Parathyroid adenoma (tissue), 2 donors: ENCODE results near the gene SNTG2.

Source experiments
- H2AFZ ChIP-seq: fragments of 300-600 bp; sonication (generic); one replicate; pipeline ENCODE4 v1.7.0; 2017; ENCODE audit warnings: antibody characterized with exemption, mild to moderate bottlenecking
- H3K27ac ChIP-seq: fragments of 300-600 bp; sonication (generic); one replicate; pipeline ENCODE4 v1.7.0; 2017
- H3K27me3 ChIP-seq: fragments of 300-600 bp; sonication (generic); one replicate; pipeline ENCODE4 v1.7.0; 2017; ENCODE audit warnings: low read length; ENCODE audit not compliant: control insufficient read depth, insufficient read depth
- H3K36me3 ChIP-seq: fragments of 300-600 bp; sonication (generic); one replicate; pipeline ENCODE4 v1.7.0; 2017; ENCODE audit warnings: low read length; ENCODE audit not compliant: control insufficient read depth, insufficient read depth
- H3K4me1 ChIP-seq: fragments of 300-600 bp; sonication (generic); one replicate; pipeline ENCODE4 v1.7.0; 2017; ENCODE audit warnings: control low read depth
- H3K4me2 ChIP-seq: fragments of 300-600 bp; sonication (generic); one replicate; pipeline ENCODE4 v1.7.0; 2017; ENCODE audit warnings: low read length
- H3K4me3 ChIP-seq: fragments of 300-600 bp; sonication (generic); one replicate; pipeline ENCODE4 v1.7.0; 2017; ENCODE audit warnings: low read depth, low read length
- H3K79me2 ChIP-seq: fragments of 300-600 bp; sonication (generic); one replicate; pipeline ENCODE4 v1.7.0; 2017; ENCODE audit warnings: control low read depth
- H3K9ac ChIP-seq: fragments of 300-600 bp; sonication (generic); one replicate; pipeline ENCODE4 v1.7.0; 2017; ENCODE audit warnings: mild to moderate bottlenecking
- H3K9me3 ChIP-seq: fragments of 300-600 bp; sonication (generic); one replicate; pipeline ENCODE4 v1.7.0; 2017; ENCODE audit warnings: low read length; ENCODE audit not compliant: control insufficient read depth
- TF ChIP-seq, protein P1 (sequence below): fragments of 300-600 bp; sonication (generic); IDR thresholded peaks from one replicate; pipeline ENCODE4 v1.7.0; 2017; ENCODE audit warnings: antibody characterized with exemption, mild to moderate bottlenecking
- donor health status: primary hyperparathyroidism.

Gene SNTG2

DNA sequence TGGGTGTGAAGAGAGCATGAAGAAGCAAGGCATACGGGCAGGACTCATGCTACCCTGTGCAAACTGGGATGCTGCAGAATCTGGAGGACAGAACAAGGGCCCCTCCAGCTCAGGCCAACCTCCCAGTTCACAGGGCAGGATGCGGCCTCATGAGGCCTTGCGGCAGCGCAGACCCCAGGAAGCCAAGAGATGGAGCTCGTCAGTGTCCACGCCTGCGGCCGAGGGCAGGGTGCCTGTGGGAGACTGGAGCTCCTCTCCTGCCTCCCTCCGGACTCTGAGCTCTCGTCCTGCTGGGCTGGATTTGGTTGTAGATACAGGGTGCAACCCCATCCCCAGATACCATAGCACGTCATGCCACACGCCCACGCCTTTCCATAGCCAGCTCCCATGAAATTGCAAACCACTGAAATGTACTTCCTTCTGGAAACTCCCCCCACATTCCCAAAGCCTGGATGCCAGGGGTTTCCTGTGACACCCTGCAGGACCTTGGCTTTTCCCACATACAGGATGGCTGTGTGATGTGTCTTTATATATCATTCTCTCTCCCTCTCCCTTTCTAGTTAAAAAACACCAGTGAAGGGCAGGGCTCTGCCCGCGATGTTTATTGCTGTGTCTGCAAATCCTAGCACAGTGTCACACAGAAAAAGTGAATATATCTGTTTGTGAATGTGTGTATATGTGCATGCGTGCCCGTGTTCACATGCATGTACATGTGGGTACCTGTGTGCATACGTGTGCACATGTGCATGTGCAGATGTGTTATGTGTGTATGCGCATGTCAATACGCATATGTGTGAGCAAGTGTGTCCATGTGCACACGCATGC, 12.3 kb upstream of the SNTG2 start:
- Histone ChIP-seq H2AFZ (no peak overlapping the region), H3K27ac (no peak overlapping the region), H3K4me2 (no peak overlapping the region), H3K27me3 (no peaks in the 10 kb centered on the region), H3K36me3 (no peaks in the 10 kb centered on the region), H3K79me2 (no peaks in the 10 kb centered on the region), H3K4me1 (no peaks in the 10 kb centered on the region), H3K9ac (no peak overlapping the region), H3K9me3 (no peaks in the 10 kb centered on the region), H3K4me3 (no peak overlapping the region)
- TF ChIP-seq, protein P1, sequence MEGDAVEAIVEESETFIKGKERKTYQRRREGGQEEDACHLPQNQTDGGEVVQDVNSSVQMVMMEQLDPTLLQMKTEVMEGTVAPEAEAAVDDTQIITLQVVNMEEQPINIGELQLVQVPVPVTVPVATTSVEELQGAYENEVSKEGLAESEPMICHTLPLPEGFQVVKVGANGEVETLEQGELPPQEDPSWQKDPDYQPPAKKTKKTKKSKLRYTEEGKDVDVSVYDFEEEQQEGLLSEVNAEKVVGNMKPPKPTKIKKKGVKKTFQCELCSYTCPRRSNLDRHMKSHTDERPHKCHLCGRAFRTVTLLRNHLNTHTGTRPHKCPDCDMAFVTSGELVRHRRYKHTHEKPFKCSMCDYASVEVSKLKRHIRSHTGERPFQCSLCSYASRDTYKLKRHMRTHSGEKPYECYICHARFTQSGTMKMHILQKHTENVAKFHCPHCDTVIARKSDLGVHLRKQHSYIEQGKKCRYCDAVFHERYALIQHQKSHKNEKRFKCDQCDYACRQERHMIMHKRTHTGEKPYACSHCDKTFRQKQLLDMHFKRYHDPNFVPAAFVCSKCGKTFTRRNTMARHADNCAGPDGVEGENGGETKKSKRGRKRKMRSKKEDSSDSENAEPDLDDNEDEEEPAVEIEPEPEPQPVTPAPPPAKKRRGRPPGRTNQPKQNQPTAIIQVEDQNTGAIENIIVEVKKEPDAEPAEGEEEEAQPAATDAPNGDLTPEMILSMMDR: no peak

DNA sequence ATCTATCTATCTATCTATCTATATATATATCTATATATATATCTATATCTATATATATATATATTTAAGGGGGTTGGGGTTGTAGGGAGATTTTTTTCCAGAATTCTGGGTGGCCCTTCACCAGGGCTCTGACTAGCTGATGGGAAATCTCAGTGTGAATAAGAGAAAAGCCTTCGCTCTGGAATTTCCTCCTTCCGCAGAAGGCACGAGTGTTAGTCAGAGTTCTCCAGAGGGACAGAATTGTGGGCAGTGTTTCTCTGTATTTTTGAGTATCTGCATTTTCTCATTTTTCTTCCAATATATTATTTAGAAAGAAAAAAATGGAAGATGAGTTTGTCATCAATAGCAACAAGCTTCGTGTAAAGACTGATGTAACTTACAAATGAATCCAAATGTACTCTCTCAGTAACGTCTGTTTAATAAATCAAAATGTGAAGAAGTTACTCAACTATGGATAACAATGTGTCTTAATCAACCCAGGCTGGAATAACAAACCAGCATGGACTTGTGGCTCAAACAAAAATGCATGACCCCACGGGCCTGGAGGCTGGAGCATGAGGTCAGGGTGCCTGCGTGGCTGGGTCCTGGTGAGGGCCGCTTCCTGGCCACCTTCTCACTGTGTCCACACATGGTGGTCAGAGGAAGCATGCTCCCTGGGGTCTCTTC, 10.6 kb upstream of the SNTG2 start:
- no peak overlapping the region for H3K27ac ChIP-seq

DNA sequence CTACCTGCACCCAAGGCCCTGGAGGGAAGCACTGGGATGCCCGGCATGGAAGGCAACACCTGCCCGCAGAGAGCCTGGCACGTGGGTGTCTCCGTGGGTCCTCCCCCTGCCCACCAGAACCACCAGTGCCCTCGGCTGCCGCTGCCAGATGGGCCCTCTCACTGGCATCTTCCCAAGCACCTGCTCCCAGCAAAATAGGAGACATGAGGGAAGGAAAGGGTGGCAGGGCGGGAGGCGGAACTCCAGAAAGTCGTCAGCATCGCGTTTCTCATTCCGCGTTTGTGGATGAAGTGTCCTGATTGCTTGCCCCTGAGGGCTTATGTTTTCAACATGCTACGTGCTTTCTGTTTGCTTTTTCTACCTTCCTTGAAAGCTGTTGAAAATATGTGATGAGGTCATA, 8.8 kb upstream of the SNTG2 start:
- Histone ChIP-seq H2AFZ (no peak overlapping the region), H3K27me3 (no peaks in the 10 kb centered on the region), H3K79me2 (no peaks in the 10 kb centered on the region), H3K36me3 (no peaks in the 10 kb centered on the region), H3K4me3 (no peak overlapping the region), H3K4me1 (no peaks in the 10 kb centered on the region), H3K9ac (no peak overlapping the region), H3K9me3 (no peaks in the 10 kb centered on the region), H3K27ac (no peak overlapping the region), H3K4me2 (no peak overlapping the region)
- TF ChIP-seq, protein P1: no peak

More for the DNA sequence above, 10.6 kb upstream of the SNTG2 start:
- H3K4me3 ChIP-seq: no peak overlapping the region
- no peaks in the 10 kb centered on the region for H3K36me3 ChIP-seq
- no peaks in the 10 kb centered on the region for H3K27me3 ChIP-seq
- H3K4me1 ChIP-seq: no peaks in the 10 kb centered on the region
- TF ChIP-seq, protein P1: no peak
- H3K9ac ChIP-seq: no peak overlapping the region
- H3K9me3 ChIP-seq: no peaks in the 10 kb centered on the region
- H3K79me2 ChIP-seq: no peaks in the 10 kb centered on the region
- no peak overlapping the region for H3K4me2 ChIP-seq
- H2AFZ ChIP-seq: no peak overlapping the region

DNA sequence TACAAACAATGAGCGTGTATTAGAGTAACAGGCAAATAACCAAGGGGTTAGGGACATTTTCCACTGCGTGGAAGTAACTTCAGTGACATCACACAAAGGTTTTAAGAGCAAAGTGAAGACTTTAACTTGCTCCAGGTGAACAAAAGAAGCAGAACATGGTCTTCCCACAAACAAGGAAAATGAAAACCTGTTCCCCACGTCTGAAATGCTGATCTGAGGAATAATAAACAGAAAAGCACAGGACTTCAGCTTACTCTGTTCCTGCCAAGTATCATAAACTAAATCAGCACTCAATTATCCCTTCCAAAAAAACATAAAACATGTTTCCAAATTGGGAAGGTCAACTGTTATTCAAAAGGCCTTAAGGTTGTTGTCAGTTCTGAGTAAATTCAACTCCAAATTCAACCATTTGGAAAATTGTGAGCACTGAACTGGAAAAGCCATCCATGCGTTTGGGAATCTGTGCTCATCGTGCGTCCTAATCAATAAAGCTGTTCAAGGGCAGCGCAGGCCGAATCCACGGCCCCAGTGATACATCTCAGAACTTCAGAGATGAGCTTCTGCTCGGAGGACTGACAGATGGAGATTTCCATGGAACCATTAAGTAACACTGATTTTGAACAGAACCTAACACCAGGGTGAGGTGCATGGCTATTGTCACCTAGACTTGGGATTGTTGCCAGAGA, 7.7 kb upstream of the SNTG2 start:
- Histone ChIP-seq H3K9ac (no peak overlapping the region), H3K79me2 (no peaks in the 10 kb centered on the region), H3K27me3 (no peaks in the 10 kb centered on the region), H3K36me3 (no peaks in the 10 kb centered on the region), H3K4me2 (no peak overlapping the region), H3K4me1 (no peaks in the 10 kb centered on the region), H3K9me3 (no peaks in the 10 kb centered on the region), H3K27ac (no peak overlapping the region), H2AFZ (no peak overlapping the region), H3K4me3 (no peak overlapping the region)
- TF ChIP-seq, protein P1: no peak
